Esophagus mucosa (tissue), 1 donor: ENCODE results near the gene PLA1A. TPM values are rescaled to one million over a fixed set of nuclear protein-coding genes. Genes with fewer than 3 reads are reported as not detected.

Experiments used
- ATAC-seq: fragments of 200-7000 bp; cut with Tn5 transposase; one replicate; pipeline ENCODE4 v1.9.1; 2020
- total RNA-seq: library from RNA; stranded (reverse); gene quantifications from one replicate; pipeline ENCODE4 v1.2.4, GENCODE V29; 2023
- donor health status: DM: yes; HTN: yes; CAD: no.

The PLA1A gene
- total RNA-seq, 1 donor from 2014 or later = 0.92 TPM

- ATAC-seq = peak; percentile 59
Measured at GRCh38 chr3:119613201-119613600, 15.5 kb downstream of the PLA1A start.

DNA sequence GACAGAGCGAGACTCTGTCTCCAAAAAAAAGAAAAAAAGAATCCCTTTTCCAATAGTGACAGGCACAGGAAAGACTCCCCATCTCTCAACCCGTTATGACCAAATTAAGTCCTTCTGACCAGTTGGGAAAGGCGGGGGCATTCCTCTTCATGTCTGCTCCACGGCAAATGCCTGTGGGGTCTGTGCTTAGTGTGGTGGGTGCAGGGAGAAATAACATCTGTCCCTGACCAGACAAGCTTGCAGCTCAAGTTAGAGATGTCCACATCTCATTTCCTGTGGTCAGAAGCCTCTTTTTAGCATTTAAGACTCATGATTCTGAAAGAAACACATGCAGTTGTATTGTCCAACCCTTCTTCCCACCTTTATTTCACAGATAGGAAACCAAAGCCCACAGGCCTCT is 16.2 kb downstream of the PLA1A start:
- ATAC-seq = no peak

GRCh38 chr3:119616056-119616455 is 18.4 kb downstream of the PLA1A start:
- no peak for ATAC-seq

- no peak for ATAC-seq
Measured at GRCh38 chr3:119619094-119619493, 21.4 kb downstream of the PLA1A start.

DNA sequence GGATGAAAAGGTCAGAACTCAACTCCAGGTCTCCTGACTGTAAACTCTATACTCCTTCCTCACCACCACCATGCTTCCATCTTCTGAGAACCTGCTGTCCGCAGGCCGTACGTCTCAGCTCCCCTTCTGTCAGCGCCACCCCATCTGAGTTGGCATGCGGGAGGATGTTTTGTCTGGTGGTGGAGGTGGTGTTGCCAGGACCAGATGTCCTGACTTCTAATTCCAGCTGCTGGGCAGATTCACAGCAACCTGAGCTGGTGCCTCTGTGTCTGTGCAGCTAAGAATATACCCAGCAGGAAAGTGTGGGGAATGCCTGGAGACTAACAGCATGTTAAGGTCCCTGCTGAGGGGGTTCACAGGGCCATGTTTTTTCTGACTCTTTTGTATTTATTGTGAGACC is 23.2 kb downstream of the PLA1A start:
- ATAC-seq = no peak

DNA sequence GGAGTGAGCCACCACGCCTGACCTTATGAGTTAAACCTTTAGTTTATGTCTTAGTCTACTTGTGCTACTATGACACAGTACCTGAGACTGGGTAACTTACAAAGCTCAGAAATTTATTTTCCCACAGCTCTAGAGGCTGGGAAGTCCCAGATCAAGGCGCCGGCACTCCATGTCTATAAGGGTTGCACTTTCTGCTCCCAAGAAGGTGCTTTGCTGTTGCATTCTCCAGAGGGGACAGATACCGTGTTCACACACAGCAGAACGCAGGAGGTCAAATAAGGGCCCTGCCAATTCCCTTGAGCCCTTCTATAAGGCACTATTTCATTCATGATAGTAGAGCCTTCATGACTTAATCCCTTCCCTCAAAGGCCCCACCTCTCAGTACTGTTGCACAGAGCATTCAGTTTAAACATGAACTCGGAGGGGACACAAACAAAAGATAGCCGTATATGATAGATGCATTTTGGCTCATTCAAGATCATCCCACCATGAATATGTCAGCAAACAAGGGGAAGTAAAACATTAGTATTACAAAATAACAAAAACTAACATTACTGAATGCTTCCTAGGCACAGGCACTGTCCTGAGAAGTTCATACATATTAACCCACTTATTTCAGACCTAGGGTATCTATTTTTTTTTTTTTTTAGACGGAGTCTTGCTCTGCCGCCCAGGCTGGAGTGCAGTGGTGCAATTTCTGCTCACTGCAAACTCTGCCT is 26.5 kb downstream of the PLA1A start:
- ATAC-seq = no peak

DNA sequence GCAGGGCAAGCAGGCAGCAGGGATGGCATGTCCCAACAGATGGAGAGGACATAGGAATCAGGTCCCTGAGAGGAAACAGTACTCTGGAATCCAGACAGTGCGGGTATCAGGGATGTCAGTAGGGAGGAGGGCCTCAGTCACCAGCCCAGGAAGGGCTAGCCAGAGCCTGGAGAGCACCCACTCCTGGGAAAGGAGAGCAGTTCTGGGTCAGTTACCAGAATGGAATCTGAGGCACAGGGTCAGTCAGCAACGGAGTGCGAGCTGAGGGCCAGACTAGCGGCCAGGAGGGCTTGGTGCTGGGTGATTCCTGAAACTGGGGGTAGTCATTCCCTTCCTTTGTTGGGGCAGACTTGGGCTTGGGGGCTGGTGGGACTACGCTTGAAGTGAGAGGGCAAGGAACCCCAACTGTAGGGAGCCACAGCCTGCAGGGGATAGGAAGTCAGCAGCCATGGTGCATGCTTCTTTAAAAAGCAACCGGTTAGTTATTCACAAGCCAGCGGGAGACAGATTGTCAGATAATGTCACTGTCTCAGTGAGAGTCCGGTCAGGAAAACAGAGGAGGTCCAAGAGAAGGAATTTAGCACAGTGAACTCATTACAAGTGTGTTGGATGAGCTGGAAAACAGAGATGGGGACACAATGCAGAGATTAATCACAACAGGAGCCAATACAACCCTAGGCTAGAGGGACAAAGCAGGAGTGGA is 27.9 kb downstream of the PLA1A start:
- ATAC-seq = no peak

DNA sequence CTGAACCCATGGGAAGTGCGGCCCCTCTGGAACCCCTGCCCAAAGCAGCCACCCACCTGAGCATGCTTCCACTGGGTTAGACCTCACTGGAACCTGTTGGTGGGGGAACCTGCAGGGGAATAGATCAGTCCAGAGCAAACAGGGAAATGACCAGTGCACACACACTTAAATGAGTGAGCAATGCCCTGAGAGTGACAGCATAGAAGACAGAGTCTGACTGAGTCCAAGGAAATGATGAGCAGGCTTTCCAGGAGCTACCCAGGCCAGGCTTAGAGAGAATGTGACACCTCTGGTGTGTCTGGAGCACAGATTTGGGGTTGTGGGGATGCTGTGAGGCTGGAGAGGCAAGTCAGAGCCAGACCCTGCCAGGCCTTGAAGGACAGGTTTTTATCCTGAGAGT is 28.5 kb downstream of the PLA1A start:
- no peak for ATAC-seq

DNA sequence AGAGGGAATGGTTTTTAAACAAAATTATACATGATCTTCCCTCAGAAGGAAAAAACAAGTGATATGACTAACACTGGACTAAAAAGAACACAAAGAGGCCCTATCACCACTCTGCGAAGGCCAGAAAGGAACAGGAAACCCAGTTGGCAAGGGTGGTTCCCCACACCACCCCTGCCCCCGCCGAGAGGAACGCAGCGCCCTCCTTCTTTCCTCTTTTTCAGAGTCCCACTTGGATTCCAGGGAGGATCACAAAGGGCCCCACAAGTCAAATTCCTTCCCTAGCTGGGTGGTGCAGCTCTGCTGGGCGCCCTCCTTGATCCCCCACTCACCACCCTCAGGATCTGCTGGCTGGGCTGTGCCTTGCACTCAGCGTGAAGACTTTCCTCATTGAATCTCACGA is 29.8 kb downstream of the PLA1A start:
- peak; percentile 34 for ATAC-seq

- peak; percentile 39 for ATAC-seq
Measured at GRCh38 chr3:119628390-119628789, 30.7 kb downstream of the PLA1A start.

DNA sequence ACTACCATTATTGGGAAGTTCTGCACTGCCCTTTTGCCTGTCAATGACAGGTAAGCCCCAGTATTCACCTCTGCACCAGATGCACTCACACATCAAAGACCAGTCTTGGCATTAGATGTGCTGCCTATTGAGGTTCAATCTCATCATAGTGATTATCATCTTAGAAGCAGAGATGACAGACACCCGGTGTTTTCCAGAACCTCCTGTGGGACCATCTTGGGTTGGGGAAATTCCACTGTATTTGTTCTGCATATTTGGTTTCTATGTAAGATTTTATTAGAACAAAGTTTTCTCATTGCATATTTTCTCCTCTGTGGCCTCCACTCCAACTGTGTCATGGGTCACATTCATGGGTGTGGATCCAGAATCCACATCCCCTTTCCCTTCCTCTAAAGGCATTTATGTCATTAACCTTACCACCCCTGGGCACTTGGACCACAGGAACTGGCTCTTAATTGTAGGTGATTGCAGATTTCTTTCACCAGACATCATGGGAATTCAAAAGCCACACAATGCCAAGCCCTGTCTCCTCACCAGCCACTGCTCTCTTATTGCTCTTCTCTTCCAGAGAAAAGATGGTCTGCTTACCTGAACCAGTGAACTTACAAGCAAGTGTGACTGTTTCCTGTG is 31.2 kb downstream of the PLA1A start:
- no peak for ATAC-seq

- ATAC-seq = peak; percentile 51
Measured at GRCh38 chr3:119630128-119630879, 32.6 kb downstream of the PLA1A start.

GRCh38 chr3:119630880-119631329 is 33.2 kb downstream of the PLA1A start:
- no peak for ATAC-seq

- ATAC-seq = no peak
Measured at GRCh38 chr3:119631516-119631915, 33.8 kb downstream of the PLA1A start.

DNA sequence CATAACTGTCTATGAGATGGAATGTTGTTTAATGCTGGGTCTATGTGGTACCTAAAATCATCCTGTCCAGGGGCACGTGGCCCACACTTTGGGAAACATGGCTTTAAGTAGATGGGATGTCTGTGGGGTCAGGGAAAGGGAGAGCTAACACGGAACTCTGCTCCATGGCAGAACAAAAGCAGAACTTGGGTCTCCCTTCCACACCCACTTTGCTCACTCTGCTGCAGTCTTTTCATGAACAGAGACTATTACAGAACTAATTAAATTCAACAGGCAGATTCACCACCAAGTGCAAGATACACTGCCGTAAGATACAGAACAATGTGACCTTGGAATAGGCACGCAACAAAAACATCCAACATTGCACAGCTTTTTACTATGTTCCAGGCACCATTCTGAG is 34.5 kb downstream of the PLA1A start:
- ATAC-seq = no peak

GRCh38 chr3:119632829-119633228 is 35.1 kb downstream of the PLA1A start:
- ATAC-seq = no peak

DNA sequence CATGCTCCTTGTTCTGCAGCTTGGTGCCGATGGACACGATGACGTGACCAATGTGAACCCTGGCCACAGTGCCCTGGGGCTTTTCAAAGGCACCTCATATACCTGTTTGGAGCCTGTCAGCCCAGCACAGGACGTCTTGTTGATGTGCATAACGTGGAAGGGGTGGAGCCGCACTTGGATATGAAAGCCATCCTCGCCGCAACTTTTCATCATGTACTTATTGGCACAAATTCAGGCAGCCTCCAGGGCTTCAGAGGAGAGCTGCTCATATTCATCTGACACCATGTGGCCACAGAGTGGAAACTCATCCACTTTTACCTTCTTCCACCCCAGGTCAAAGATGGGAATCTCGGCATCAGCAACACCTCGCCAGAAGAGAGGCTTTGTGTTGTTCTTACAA is 38.0 kb downstream of the PLA1A start:
- no peak for ATAC-seq

DNA sequence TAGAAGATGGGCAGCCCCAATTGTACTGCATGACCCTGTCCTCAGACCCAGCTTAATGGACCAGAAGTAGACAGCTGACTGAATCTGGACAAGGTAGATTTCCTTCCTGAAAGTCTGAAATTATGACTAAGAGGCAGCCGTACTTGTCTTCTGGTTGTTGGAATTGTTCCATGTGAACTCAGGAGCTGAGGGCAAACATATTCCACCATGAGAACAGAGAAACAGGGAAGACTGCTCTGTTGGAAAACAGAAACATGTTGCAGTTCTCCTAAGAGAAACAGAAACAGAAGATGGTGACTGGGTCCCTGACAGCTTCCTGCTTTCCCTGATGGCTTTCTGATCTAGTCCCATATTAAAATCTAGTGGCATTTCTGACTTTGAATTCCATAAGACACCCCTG is 38.6 kb downstream of the PLA1A start:
- ATAC-seq = peak; percentile 30

GRCh38 chr3:119636891-119637611 is 39.4 kb downstream of the PLA1A start:
- ATAC-seq = no peak

GRCh38 chr3:119637679-119638477 is 40.2 kb downstream of the PLA1A start:
- ATAC-seq = peak; percentile 58
